DMS114 treated with DMSO at 0.1 percent for 48 hours (cell line): Measurements from ENCODE around the gene KCNN4.

ENCODE experiments used
- DNase-seq: peaks from one replicate; lab custom pipeline; 2025; ENCODE audit not compliant: unreplicated experiment; lab: John Stamatoyannopoulos, UW

KCNN4 gene

DNA sequence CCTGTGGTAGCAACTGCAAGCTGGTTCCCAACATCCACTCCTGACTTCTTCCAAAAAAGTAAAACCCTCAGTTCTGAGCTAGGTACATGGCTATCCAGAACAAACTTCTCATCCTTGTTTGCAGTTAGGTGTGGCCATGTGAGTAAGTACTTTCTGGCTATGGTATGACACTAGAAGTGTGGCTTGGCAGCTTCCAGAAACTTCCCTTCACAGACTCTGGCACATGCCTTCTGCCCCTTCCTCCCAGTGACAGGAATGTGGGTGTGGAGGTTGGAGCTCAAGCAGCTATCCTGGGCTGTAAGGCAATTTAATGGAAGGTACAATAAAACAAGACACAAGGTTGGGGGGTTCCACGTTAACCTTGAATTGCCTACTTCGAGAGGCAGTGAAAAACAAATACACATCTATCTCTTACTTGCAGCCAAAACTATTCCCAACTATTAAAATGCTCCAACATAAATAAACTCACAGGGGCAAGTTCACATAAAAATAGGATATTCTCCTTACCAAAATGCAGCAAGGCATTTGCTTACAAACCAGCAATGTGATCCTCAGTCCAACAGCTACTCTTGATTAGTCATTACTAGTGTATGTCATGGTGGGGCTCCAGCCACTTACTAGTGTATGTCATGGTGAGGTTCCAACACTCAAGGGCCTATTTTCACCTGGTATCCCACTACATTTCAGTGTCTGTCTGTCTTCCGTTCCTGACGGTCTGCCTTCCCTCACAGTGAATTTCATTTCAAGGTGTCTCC lies 29.1 kb downstream of the KCNN4 start:
- no peak for DNase-seq

DNA sequence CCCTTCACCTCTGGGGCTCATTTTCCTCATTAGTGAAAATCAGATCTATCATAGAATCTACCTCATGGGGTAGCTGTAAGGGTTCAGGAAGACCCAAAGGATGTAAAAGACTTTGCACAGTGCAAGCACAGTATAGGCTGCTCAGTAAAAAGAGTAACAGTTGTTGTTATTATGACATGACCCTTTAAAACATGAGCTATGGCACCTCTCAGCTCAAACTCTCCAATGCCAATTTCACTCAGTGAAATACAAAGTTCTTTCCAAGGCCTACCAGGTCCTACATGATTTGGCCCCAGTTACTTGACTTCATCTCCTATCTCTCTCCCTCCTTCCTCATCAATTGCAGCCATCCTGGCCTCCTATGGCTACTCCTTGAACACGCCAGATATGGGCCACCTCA lies 30.9 kb downstream of the KCNN4 start:
- no peak for DNase-seq

DNA sequence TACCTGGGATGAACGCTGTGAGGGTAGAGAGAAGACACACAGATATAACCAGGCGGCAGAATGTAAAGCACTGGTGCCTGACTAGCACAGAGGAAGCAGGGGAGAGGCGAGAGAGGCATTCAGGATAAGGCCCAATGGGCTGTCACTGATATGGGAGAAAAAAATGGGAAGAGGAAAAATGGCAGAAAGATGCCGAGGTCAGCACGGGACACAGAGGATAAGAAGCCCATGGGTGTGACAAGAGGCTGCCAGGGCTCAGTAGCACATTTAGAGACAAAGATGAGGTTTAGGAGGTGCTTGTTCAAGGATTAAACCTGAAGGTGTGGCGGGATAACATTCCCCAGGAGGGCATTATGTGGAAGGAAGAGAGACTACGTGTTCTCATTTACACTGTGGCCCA lies 31.6 kb downstream of the KCNN4 start:
- DNase-seq: no peak

DNA sequence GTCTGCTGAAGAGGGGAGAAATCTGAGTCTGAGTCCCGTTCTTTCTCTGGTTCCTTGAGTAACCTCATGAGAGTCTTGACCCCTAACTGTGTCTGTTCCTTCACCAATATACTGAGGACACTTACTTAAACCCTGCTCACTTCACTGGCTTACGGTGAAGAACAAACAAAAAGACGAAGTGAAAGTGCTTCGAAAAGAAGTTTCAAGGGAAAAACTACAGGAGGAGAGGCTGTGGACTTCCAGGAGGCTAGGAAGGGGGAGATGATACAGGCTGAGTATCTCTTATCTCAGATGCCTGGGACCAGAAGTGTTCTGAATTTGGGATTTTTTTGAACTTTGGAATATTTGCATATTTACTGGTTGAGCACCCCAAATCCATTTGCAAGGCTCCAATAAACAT lies 32.1 kb downstream of the KCNN4 start:
- no peak for DNase-seq

DNA sequence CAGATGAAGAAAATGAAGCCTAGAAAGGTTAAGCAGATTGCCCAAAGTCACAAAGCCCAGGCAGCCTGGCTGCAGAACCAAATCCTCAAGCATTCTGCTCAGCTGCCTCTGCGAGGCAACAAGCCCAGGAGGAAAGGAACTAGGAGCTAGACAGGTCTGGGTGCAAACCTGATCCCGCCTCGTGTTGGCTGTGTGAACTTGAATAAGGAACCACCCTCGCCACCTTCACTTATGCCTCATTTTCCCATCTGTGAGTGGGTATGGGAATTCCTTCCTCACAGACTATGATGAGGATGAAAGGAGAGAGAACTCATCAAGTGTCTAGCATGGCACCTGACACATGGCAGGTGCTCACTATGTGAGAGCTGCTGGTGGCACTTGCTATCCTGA lies 32.6 kb downstream of the KCNN4 start:
- DNase-seq: no peak

DNA sequence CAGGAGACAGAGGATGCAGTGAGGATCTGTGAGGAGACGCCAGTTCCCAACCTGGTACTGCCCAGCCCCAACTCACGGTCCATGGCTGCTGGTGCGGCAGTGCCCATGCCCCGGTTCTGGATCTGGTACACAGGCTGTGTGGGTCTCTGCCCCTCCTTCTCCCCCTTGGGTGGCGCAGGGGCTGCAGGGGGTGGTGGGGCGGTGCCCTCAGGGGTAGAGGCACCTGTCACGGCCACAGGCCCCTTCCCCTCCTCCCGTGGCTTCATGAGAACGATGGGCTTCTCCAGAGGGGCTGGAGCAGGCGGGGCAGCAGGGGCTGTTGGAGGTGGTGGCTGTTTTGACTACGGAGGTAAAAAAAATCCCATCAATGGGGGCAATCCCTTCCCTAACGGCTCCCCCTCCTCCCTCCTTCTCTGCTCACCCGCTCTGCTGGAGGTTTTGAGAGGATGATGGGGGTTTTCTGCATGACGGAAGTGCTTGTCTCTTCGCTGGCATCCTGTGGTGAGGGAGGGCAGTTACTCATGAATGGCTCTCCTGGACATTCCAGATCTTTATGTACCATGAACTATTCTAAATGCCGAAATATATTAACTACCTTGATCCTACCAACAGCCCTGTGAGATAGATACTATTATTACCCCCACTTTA lies 33.1 kb downstream of the KCNN4 start:
- no peak for DNase-seq

DNA sequence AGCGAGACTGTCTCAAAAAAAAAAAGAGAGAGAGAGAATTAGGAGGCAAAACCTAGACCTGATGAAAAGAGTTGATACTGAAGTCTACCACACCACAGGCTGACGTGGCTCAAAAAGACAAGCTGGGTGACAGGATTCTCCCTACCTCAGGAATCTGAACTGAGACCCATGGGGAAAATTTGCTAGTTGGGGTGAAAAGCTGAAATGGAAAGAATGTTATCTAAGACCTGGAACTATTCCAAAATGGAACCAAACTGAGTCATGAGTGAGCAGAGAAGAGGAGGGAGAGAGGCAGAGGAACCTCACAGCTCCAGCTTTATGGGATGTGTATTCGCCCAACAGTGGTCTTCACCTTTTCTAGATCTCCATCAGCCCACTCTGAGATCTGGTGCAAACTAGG lies 37.7 kb downstream of the KCNN4 start:
- no peak for DNase-seq

DNA sequence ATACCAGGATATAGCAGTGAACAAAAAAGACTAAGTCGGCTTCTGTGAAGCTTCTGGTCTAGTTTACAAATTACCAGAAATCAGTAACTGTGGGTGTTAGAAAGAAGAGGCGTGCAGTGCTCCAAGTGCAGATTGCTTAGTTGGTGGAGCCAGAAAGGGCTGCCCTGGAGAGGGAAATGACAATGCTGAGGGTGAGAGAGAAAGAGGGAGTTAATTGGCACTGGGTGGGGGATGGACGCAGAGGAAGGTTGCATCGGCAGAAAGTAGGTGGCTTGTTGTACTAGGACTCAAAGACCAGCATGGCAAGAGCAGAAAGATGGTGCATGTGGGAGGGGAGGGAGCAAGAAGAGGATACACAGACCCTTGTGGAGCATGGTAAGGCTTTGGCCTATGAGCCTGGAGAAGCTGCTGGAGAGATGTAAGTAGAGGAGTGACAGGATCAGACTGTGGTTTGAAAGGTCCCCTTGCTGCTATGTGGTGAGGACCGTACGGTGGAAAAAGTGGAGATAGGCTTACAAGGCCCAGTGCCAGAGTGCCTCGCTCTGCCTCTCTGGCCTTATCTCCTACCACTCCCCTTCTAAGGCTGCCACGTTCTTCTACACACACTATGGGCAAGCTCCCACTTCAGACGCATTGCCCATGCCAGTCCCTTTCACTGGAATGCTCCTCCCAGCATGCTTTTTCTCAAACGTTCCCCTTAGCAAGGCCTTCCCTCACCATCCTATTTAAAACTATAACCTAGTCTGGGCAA lies 39.5 kb downstream of the KCNN4 start:
- no peak for DNase-seq

DNA sequence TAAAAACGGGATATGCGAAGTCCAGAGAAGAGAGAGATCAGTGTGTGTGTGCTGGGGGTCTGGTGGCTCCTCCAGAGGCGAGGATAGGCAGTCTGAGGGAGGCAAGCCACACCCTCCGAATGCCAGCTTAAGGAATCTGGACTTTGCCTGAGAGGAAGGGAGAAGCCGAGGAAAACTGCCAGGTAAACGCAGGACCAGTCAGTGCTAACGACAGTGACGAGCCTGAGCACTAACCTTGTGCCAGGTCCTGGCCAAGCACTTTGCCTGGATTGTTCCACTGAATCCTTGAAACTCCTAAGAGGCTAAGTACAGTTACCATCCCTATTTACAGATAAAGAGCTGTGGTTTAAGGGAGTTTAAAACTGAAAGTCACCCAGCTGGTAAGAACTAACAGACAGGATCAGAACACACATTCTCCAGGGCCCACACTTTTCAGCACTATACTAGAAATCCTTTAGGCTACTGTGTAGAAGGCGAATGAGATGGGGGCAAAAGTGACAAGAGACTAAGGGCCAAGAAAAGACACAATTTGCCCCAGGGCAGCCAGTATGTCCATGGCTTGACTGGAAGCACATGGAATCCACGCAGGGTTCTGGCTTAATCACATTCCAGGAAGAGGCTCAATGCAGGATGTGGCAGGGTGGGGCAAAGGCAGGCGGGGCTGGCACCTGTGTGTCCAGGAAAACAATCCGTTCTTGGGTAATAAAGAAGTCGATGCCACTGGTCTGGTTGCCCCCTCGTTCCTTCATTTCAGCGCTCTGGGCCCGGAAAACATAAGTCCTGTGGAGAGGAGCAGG lies 41.1 kb downstream of the KCNN4 start:
- DNase-seq: no peak

DNA sequence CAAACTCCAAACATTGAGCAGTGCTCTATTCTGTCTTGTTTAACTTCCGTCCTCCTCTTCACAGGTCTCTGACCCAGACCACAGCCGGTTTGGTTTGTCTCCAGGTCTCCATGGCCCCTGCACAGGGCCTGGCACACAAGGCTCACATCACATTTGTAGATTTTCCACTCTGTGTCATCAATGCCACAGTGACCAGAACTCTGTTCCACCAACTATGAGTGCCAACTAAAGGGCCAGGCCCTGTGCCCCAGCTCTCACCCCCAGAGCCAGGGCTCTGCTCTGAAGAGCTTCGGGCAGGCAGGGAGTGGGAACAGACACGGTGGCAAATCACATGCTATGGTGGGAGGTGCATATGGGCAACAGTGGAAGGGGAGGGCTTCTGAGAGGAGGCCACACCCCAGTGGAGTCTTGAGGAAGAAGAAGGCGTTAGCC lies 42.0 kb downstream of the KCNN4 start:
- no peak for DNase-seq

DNA sequence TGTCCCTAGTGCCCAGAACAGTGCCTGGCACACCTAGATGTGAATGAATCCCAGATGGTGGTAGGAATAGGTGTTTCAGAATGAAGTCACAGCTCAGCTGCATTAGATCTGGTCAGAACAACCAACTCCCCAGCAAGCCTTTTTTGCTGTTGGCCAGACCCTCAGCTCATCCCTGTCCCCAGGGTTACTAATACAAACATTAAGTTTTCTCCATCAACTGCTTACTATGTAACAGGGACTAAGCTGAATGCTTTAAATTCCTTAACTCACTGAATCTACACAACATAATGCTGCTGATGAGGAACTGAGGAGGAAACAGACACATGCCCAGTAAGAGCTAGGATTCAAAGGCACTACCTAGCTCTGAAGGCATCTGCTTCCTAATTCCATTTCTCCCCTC lies 44.8 kb downstream of the KCNN4 start:
- no peak for DNase-seq

DNA sequence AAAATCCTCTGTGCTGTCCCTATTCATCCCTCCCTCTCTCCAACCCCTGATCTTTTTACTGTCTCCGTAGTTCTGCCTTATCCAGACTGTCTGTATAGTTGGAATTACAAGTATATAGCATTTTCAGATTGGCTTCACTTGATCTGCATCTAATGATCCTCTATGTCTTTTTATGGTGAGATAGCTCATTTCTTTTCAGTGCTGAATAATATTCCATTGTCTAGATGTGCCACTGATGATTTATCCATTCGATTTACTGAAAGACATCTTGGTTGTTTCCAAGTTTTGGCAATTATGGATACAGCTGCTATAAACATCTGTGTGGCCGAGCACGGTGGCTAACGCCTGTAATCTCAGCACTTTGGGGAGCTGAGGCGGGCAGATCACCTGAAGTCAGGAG lies 45.8 kb downstream of the KCNN4 start:
- DNase-seq: no peak

DNA sequence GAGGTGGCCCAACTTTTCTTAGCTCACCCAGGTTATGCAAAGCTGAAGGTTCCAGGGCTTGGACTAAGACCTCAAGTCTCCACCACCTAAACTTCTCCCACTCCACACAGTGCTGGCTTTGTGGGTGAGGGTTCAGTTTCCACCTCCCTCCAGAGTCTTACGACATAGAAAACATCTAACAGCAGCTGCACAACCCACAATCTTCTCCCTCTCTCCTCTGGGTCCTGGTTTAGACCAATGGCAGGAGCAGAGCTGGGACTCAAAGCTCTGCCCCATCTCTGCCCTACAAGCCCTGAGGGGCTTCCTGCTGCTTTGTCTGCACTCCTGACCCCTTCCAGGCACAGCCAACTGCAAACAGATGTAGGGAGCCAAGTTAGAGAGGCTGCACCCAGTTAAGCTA lies 48.9 kb downstream of the KCNN4 start:
- DNase-seq: no peak

DNA sequence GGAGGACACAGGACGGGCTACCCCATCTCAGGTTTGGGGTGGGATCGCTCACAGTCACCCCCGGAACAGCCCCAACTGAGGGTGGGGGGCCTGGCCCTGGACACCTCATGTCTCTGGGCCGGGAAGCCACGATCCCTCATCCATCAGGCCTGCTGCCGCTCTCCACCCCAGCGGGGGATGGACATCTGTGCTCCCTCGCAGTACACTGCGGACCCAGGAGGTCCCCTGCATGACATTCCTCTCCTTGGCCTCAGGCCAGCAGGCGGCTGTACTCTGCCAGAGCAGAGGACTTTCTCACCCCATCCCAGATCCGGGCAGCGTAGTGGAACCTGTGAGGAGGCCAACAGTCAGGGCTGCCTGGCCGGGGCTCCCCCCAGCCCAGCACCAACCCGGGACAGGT lies 49.4 kb downstream of the KCNN4 start:
- DNase-seq: no peak

DNA sequence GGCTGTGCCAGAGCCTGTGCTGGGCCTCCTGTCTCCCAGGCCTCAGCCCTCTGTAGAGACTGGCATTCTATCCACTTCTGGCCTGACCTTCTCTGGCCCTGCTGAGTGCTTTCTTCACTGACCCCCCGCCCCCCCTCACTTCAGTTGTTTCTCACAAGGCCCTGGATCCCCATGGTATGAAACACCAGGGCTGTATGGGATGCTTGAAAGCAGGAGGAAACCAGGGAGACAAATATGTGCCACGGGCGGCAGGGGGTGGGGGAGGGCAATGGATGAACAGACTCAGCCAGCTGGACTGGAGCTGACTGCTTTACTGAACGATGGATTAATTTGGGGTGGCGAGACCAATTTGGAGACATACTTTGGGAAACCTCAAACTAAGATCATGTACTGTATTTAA lies 50.9 kb downstream of the KCNN4 start:
- no peak for DNase-seq

DNA sequence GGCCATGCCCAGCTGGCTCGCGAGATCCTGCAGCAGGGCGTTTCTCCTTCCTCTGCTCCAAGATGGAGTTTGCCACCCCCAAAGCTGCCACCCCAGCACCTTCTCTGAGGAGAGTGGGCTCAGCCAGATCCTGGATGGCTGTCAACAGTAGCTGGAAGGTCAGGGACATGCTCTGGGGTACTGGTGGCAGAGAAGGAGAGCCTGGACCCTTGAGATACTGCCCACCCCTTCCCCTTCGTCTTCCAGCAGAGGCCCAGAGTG lies 53.2 kb downstream of the KCNN4 start:
- no peak for DNase-seq

DNA sequence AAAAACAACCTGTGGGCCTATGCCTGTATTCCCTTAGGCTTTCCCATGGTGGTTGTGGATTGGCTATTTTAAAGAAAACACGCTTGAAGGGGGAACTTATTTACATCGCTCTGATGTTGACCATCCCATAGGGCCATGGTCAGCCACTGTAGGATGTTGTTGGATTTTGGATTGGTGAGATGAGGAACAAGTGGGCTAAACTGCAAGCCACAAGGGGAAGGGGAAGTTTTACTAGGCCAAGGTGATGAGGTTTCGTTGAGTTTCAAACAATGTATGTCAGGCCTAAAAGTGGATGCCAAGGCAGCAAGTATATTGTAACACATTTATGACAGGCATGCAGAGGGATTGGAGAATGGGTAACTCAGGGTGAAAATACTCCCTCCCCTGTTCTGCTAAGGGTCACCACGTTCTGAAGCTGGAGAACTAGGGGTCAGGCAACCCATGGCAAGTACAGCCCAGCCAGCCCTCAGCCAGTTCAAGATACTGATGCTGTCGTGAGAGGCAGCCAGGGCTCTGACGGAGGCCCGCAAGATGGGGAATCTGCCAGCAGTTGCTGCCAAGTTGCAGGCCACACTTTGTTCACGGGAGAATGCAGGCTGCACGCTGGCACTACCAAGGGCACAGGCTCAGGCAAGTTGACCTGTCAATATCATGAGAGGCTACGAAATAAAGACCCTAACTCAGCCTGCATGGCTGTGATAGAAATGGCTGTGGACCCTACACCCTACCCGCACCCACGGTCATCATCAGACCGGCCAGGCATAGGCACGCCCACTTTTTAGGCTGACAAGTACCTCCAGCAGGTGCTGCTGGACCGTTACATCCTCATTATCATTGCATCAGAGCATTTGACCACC lies 53.8 kb downstream of the KCNN4 start:
- DNase-seq: no peak

DNA sequence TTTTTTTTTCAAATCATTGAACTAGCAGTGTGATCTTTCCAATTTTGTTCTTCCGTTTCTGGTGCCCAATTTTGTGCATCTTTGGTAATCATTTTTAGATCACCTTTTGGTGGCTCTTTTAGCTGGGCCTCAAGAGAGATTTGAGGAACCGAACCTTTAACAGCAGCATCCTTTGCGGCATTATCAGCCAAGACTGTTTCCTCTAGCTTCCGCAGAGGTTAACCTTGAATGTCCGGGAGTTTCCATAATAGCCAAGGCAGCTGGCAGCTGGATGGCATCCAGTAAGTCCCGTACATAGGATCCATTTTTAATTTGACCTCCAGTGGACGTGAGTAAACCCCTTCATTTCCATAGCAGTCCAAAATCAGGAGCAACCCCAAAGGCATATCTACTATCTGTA lies 55.3 kb downstream of the KCNN4 start:
- DNase-seq: no peak

DNA sequence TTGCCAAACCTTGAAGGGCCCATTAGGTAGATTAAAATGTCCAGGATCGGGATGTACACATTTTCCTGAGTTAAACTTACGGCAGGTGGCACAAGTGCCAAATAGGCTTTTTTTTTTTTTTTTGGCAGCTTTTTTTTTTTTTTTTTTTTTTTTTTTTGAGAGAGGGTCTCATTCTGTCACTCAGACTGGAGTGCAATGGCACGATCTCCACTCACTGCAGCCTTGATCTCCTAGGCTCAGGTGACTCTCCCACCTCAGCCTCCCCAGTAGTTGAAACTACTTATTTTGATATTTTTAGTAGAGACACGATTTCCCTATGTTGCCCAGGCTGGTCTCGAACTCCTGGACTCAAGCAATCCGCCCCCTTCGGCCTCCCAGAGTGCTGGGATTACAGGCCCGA lies 55.9 kb downstream of the KCNN4 start:
- no peak for DNase-seq

DNA sequence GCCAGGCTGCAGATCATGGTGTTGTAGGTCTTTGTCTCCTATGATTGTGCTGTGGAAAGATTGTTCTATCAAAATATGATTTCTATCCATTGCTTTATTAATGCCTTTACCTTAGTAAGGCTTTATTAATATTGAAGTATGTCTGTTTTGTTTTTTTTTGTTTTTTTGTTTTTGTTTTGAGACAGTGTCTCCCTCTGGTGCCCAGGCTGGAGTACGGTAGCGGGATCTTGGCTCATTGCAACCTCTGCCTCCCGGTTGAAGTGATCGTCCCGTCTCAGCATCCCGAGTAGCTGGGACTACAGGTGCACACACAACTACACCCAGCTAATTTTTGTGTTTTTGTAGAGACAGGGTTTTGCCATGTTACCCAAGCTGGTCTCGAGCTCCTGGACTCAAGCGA lies 57.2 kb downstream of the KCNN4 start:
- DNase-seq: no peak
